ENCODE measurements around the gene ZNF792.
A peak's percentile ranks its signal among the peaks of the same experiment; 100 is the strongest.
"Not testable (repeated sequence)": the region's sequence is repeated elsewhere in the genome, so short reads cannot be mapped to it uniquely, and the experiment has no call there.

Gene ZNF792

DNA sequence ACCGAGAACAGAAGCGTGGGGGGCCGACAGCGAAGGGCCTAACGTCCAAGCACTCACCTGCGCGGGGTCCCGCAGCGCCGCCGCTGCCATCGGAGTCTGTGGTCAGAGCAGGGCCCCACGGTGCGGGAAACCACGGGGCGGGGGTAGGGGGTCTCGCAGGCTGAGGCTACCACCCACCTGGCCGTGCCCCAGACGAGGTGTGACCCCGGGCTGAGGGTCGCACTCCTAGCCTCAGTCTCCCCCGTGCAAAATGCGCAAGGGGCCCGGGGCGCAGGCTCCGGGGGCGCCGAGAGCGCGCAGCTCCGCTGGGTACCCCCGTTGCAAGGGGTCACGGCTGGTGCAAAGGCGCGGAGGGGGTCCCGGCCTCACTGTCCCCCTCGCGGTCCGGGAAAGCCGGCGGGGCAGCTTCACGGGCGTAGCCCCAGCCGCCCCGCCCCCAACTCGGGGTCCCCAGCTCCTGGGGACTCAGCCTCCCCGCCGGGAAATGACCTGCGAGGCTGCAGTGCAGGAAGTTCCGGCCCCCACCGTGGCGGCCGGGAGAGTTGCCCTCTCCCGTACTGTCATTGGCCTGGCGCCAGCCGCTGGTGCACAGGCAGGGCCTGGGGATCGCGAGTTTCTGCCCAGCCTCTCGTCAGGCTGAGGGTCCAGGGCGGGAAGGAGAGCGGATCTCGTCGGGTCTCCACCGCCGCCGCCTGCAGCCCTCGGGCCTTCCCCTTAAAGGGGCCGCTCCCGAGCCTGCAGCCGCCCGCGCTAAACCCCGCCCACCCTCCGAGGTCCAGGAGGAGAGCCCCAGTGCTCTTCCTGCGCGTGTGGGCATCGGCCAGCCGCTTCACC is at the start of gene ZNF792:
TSS of gene ZNF792 (minus strand) at position 657 of the 834 bp plus-strand sequence. CDS start at position 90, 567 bp downstream.
- H3K27ac ChIP-seq = peak within 1 kb of the TSS; percentile 34 to 94 (median 84)
- H3K4me3 ChIP-seq = peak within 1 kb of the TSS; percentile 54 to 97 (median 88)

GRCh38 chr19:35013041-35013819 is 49.2 kb upstream of the ZNF792 start:
- no peak overlapping the region for H3K4me3 ChIP-seq
- peak overlapping the region in 12 of 21 experiments; percentile 5 to 87 (median 64) for H3K27ac ChIP-seq

- peak overlapping the region in 16 of 21 experiments; percentile 2 to 87 (median 49) for H3K27ac ChIP-seq
These were observed 48.0 kb upstream of the ZNF792 start for GRCh38 chr19:35011737-35012682.

DNA sequence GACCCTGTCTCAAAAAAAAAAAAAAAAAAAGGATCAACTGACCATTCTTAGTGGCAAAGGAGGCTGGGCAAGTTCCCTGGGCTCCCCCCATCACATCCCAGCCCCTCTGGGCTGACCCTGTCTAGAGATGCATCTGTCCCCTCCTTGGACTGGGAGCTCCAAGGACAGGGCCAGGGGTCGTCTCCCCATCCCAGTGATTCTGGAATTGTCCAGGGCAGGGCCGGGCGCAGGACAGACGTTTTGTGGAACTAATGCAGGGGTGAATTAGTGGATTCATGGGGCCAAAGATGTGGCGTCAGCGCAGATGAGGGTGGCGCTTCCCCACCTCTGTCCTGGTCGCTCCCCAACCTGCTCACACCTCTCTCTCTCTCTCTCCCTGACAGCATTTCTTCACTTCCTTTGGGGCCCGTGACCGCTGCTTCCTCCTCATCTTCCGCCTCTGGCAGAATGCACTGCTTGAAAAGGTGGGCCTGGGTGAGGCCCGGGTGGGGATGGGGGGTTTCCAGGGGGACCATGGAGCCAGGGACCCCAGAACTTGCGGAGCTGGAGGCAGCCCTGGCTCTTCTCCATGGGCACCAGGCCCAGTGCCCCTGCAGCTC is 47.2 kb upstream of the ZNF792 start:
- no peak overlapping the region for H3K4me3 ChIP-seq
- H3K27ac ChIP-seq = peak overlapping the region in 15 of 21 experiments; percentile 2 to 87 (median 51)

More at GRCh38 chr19:35011737-35012682, 48.0 kb upstream of the ZNF792 start:
- no peak overlapping the region for H3K4me3 ChIP-seq

GRCh38 chr19:35009424-35010415 is 45.7 kb upstream of the ZNF792 start:
- H3K27ac ChIP-seq = peak overlapping the region in 4 of 21 experiments; percentile 10 to 74 (median 19)

GRCh38 chr19:35008891-35009341 is 44.9 kb upstream of the ZNF792 start:
- Histone ChIP-seq H3K27ac (peak overlapping the region in 7 of 21 experiments; percentile 3 to 74 (median 10)), H3K4me3 (no peak overlapping the region)

More at GRCh38 chr19:35009424-35010415, 45.7 kb upstream of the ZNF792 start:
- H3K4me3 ChIP-seq = no peak overlapping the region

GRCh38 chr19:35007427-35007826 is 43.4 kb upstream of the ZNF792 start:
- not testable (repeated sequence) for H3K27ac ChIP-seq, H3K4me3 ChIP-seq

DNA sequence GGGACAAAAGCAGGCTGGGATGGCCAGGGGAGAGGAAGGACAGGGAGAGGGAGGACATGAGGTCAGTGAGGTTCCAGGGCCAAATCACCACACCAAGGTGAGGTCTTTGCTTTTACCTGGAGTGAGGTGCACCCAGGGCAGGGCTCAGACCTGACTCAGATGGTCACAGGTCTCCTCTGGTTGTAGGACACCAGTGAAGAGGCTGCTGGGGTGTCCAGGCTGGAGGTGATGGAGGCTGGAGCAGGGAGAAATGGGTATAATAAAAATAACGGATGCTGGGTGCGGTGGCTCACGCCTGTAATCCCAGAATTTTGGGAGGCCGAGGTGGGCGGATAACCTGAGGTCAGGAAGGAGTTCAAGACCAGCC is 43.0 kb upstream of the ZNF792 start:
- H3K27ac ChIP-seq = peak overlapping the region in 8 of 21 experiments; percentile 5 to 59 (median 26)
- no peak overlapping the region for H3K4me3 ChIP-seq

GRCh38 chr19:35006342-35006998 is 42.4 kb upstream of the ZNF792 start:
- no peak overlapping the region for H3K4me3 ChIP-seq
- H3K27ac ChIP-seq = peak overlapping the region in 11 of 21 experiments; percentile 5 to 59 (median 38)

- peak overlapping the region in 9 of 21 experiments; percentile 12 to 49 (median 38) for H3K27ac ChIP-seq
- H3K4me3 ChIP-seq = not testable (repeated sequence)
These were observed 41.9 kb upstream of the ZNF792 start for GRCh38 chr19:35006007-35006341.

- Histone ChIP-seq H3K27ac (peak overlapping the region in 8 of 21 experiments; percentile 9 to 49 (median 36)), H3K4me3 (no peak overlapping the region)
These were observed 41.4 kb upstream of the ZNF792 start for GRCh38 chr19:35005256-35005977.

DNA sequence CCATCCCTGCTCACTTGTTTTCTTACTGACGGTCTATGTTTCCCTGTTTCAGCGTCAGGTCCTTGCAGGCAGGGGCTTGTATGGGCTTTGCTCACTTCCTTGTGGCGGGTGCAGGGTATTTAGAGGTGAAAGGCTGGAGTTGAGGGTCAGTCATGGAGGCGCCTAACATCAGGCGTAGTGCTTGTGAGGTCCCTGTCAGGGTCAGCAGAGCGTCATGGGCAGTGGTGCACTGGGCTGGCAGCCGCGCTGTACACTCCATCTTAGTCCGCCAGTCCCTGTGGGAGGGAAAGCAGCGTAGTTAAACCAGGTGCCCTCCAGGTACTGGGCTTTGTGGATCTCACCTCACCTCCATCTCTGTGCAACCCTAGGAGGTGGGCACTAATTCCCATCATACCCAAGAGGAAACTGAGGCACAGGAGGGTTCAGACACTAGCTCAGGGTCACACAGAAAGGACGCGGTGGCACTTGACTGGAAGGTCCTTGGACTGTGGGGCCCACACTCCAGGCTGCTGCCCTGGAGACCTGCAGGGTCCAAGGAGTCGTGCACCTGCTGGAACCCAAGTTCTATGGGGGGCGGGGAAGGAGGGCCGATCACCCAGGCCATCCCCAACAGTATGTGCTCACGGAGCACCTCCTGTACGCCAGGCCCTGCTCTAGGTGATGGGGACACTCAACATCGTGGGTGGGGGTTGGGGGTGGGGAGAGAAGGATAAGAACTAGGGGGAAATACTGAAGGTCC is 40.7 kb upstream of the ZNF792 start:
- Histone ChIP-seq H3K27ac (peak overlapping the region in 3 of 21 experiments; percentile 14 to 38 (median 34)), H3K4me3 (no peak overlapping the region)

DNA sequence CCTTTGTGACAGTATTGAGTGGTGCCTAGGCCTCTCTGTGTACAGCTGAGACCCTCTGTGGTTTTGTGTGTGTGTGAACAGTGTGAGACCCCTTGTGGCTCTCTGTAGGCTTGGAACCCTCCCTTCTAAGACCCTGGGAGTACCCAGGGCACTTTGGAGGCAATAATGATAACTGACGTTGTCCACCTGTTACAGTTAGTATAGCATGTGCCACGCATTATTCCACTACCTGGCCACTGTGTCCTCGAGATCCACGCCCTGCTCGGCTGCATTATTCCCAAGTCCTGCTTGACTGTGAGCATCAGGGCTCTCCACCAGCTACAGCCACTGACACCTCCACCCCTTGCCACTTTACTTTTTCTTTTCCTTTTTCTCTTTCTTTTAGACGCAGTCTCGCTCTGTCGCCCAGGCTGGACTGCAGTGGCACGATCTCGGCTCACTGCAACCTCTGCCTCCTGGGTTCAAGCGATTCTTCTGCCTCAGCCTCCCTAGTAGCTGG is 38.1 kb upstream of the ZNF792 start:
- H3K27ac ChIP-seq = peak overlapping the region in 10 of 21 experiments; percentile 94 to 100 (median 98)
- H3K4me3 ChIP-seq = peak overlapping the region in 2 of 7 experiments; percentile 86 to 92

GRCh38 chr19:35000647-35001501 is 36.8 kb upstream of the ZNF792 start:
- peak overlapping the region; percentile 62 to 93 (median 83) for H3K4me3 ChIP-seq
- H3K27ac ChIP-seq = peak overlapping the region; percentile 84 to 100 (median 96)

- peak overlapping the region; percentile 84 to 100 (median 96) for H3K27ac ChIP-seq
- H3K4me3 ChIP-seq = peak overlapping the region; percentile 62 to 93 (median 83)
These were observed 36.3 kb upstream of the ZNF792 start for GRCh38 chr19:35000338-35000646.
